Heart right ventricle (tissue), 16 donors: Measurements from ENCODE around the gene CAPN8. TPM values are rescaled to one million over a fixed set of nuclear protein-coding genes. Genes with fewer than 3 reads are reported as not detected.

Source experiments
- ATAC-seq, 8 donors: fragments of 200-7000 bp; cut with Tn5 transposase; one replicate each; pipeline ENCODE4 v1.9.1; 2020; ENCODE audit warnings: mild to moderate bottlenecking in 8 of 8, moderate library complexity in 8 of 8, moderate number of reproducible peaks in 1 of 8
- DNase-seq, 2 donors: peaks; one replicate each; pipeline ENCODE4 v3.0.0-alpha.2; 2020
- H3K27ac ChIP-seq, 10 donors: fragments of 200-600 bp; sonication (generic) in 2 of 10; one replicate each; pipeline versions ENCODE4 v1.5.0 to v1.8.0; 2020 to 2022; ENCODE audit warnings: mild to moderate bottlenecking in 3 of 10
- H3K27me3 ChIP-seq, 7 donors: fragments of 200-600 bp; one replicate each; pipeline ENCODE4 v1.8.0; 2021 to 2022; ENCODE audit warnings: mild to moderate bottlenecking in 2 of 7
- H3K36me3 ChIP-seq, 9 donors: fragments of 200-600 bp; sonication (generic) in 1 of 9; one replicate each; pipeline versions ENCODE4 v1.5.0 to v1.8.0; 2020 to 2022; ENCODE audit warnings: mild to moderate bottlenecking in 2 of 9
- H3K4me1 ChIP-seq, 9 donors: fragments of 200-600 bp; sonication (generic) in 1 of 9; one replicate each; pipeline versions ENCODE4 v1.5.0 to v1.8.0; 2020 to 2022; ENCODE audit warnings: mild to moderate bottlenecking in 4 of 9
- H3K4me3 ChIP-seq, 10 donors: fragments of 200-600 bp; sonication (generic) in 2 of 10; one replicate each; pipeline versions ENCODE4 v1.5.0 to v1.8.0; 2020 to 2022; ENCODE audit warnings: mild to moderate bottlenecking in 7 of 10, moderate library complexity in 2 of 10
- H3K9me3 ChIP-seq, 11 donors: fragments of 200-600 bp in 10 of 11; sonication (generic) in 2 of 11; one replicate each; pipeline versions ENCODE4 v1.5.0 to v1.8.0; 2013 to 2022; ENCODE audit warnings: mild to moderate bottlenecking in 2 of 11, control low read depth in 1 of 11, moderate library complexity in 1 of 11
- CTCF ChIP-seq, 9 donors: fragments of 200-600 bp; sonication (generic) in 2 of 9; IDR thresholded peaks; one replicate each; pipeline versions ENCODE4 v1.5.0 to v1.8.0; 2021 to 2022; ENCODE audit warnings: antibody characterized with exemption in 9 of 9, mild to moderate bottlenecking in 5 of 9, moderate library complexity in 1 of 9
- WGBS, 2 donors: extraction: QIAGEN DNeasy Blood & Tissue Kit; methylation state at CpG; one replicate each; pipeline ENCODE4 v1.1.7; 2013; ENCODE audit warnings: inconsistent platforms in 1 of 2; 5-methylcytosine and 5-hydroxymethylcytosine counted together
- intact Hi-C, 10 donors: fragments of 100-400 bp; cut with DNase I; formaldehyde crosslinking; loops; one replicate each; pipeline versions ENCODE4 v1.11.1 to v1.14.2; 2022
- polyA plus RNA-seq, 2 donors: library from polyadenylated mRNA; stranded (reverse); fragments of 200-250 nt; gene quantifications; one replicate each; pipeline ENCODE4 v1.2.3, GENCODE V29; 2013
- total RNA-seq, 10 donors: library from RNA; stranded (reverse); fragmentation: NEBNext Ultra II Directional in 3 of 10; extraction: Animal tissue kit (Norgen Biotek cat#: 25700) in 3 of 10; gene quantifications; one replicate each; pipeline versions ENCODE4 v1.2.1 to v1.2.4, GENCODE V29; 2021 to 2023
- donor health status: Arrhythmogenic right ventricular cardiomyopathy.
- donor health status: ischemic (EF 13 %, LVEDD 7.1; RV severe dilation, severe dysfunction).
- donor health status: healthy with polysubstance abuse.
- donor health status: DM: no; HTN: yes; CAD: no.
- donor health status: DM: no; HTN: no; CAD: no.
- donor health status: ischemic (EF 25% LVEDD 6.9; RV normal size, moderate dysfunction).
- donor health status: ischemic (EF 25% LVEDD 5.7; RV mildly dilated, moderate dysfunction).
- donor health status: healthy.
- donor health status: DM: yes; HTN: yes; CAD: no.
- donor health status: Ischemic cardiomyopathy.
- donor health status: ischemic (EF 35%, LVEDD 5.7; RV mildly dilated, moderate dysfunction).
- donor health status: nonischemic (EF 11% LVEDD 7.7; RV severe dilation, severe dysfunction).
- donor health status: DM: yes; HTN: yes; CAD: no.
- donor health status: PGD.
- donor health status: ischemic (EF 29% LVEDD 5.4; RV normal size, mild dysfunction).
- donor health status: nonischemic (EF 23%, LVEDD 6.1; RV moderate dilation, normal function).

CAPN8 gene
- total and polyA plus RNA-seq, 12 donors = 0.10 TPM; not detected in 11

- no peaks in the 10 kb centered on the region for H3K9me3 ChIP-seq
- no peak overlapping the region for H3K4me3 ChIP-seq
- ATAC-seq (no peak), DNase-seq (no peak)
- H3K4me1 ChIP-seq = no peaks in the 10 kb centered on the region
- no peak for TF ChIP-seq CTCF (IDR thresholded peaks at IDR 0.05)
- intact Hi-C loops = no loop called here
- no peak overlapping the region for H3K27ac ChIP-seq
- H3K27me3 ChIP-seq = peaks cover 0 to 35% (median 19%) of the 10 kb centered on the region in 7 donors
- 42 to 51% methylated on average over 7 of the region's 7 CpGs for WGBS, 2 donors
- no peaks in the 10 kb centered on the region for H3K36me3 ChIP-seq
These were observed 23.3 kb downstream of the CAPN8 start for GRCh38 chr1:223642237-223642636.

- no peak for DNase-seq
- no peak for TF ChIP-seq CTCF (IDR thresholded peaks at IDR 0.05)
- intact Hi-C loops = no loop called here
- Histone ChIP-seq H3K27ac (no peak overlapping the region), H3K27me3 (peaks cover 0 to 38% (median 21%) of the 10 kb centered on the region in 7 donors), H3K9me3 (no peaks in the 10 kb centered on the region), H3K36me3 (no peaks in the 10 kb centered on the region), H3K4me1 (no peaks in the 10 kb centered on the region), H3K4me3 (no peak overlapping the region)
- no peak for ATAC-seq
- whole genome bisulfite sequencing, 2 donors = 50 to 59% methylated on average over 7 of the region's 7 CpGs
These were observed 23.9 kb downstream of the CAPN8 start for GRCh38 chr1:223641523-223642039.

DNA sequence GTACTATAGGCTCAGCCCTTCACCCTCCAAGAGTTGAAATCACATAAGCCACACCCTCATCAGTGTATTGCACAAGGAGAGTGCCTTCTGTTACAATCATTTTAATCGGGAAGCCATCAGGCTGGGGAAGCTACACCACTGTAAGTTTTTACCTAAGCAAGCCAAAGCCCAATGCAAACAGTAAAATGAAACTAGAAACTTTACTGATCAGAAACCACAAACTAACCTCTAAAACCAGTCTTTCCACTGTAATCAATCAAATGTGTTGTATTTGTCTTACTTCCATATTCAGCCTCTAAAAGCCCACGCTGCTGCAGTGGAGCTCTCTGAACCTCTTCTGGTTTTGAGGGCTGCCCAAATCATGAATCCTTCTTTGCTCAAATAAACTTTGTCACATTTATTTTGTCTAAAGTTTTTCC is 26.2 kb downstream of the CAPN8 start:
- peaks cover 0 to 4% (median 0%) of the 10 kb centered on the region in 11 donors for H3K9me3 ChIP-seq
- intact Hi-C loops = no loop called here
- ATAC-seq (no peak), DNase-seq (no peak)
- H3K4me3 ChIP-seq = no peak overlapping the region
- TF ChIP-seq CTCF (IDR thresholded peaks at IDR 0.05) = no peak
- no peaks in the 10 kb centered on the region for H3K4me1 ChIP-seq
- H3K27ac ChIP-seq = no peak overlapping the region
- peaks cover 0 to 37% (median 18%) of the 10 kb centered on the region in 7 donors for H3K27me3 ChIP-seq
- no peaks in the 10 kb centered on the region for H3K36me3 ChIP-seq
- 82 to 94% methylated on average over 2 of the region's 2 CpGs for WGBS, 2 donors

DNA sequence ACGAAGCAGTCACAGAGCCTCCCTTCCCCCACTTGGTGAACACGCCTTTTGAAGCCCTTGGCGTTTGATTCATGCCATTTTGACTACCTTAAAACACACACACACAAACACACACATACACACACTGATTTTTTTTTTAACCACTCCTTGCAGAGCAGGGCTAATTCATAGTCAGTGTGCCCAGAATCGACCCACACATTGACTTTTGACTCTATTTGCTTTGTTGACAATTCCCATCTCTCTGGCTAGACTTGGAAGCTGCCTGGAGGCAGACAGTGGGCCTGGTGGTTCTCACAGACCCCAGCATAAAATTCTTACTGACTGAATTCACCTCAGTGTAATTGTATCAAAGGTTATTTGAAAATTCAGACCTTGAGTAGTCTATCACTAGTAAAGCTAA is 30.3 kb downstream of the CAPN8 start:
- intact Hi-C loops = no loop called here
- Histone ChIP-seq H3K27me3 (peaks cover 0 to 50% (median 32%) of the 10 kb centered on the region in 7 donors), H3K36me3 (no peaks in the 10 kb centered on the region), H3K4me3 (no peak overlapping the region), H3K9me3 (peaks cover 0 to 7% (median 0%) of the 10 kb centered on the region in 11 donors), H3K27ac (no peak overlapping the region), H3K4me1 (no peaks in the 10 kb centered on the region)
- WGBS, 2 donors = 74 to 79% methylated on average over 4 of the region's 4 CpGs
- ATAC-seq (no peak), DNase-seq (no peak)
- TF ChIP-seq CTCF (IDR thresholded peaks at IDR 0.05) = no peak
